Measurements from ENCODE around the gene FBXO7. TPM values are rescaled to one million over a fixed set of nuclear protein-coding genes. Genes with fewer than 3 reads are reported as not detected.

FBXO7 gene
- total RNA-seq, 1 experiment from 2014 or later: 47.8 TPM

DNA sequence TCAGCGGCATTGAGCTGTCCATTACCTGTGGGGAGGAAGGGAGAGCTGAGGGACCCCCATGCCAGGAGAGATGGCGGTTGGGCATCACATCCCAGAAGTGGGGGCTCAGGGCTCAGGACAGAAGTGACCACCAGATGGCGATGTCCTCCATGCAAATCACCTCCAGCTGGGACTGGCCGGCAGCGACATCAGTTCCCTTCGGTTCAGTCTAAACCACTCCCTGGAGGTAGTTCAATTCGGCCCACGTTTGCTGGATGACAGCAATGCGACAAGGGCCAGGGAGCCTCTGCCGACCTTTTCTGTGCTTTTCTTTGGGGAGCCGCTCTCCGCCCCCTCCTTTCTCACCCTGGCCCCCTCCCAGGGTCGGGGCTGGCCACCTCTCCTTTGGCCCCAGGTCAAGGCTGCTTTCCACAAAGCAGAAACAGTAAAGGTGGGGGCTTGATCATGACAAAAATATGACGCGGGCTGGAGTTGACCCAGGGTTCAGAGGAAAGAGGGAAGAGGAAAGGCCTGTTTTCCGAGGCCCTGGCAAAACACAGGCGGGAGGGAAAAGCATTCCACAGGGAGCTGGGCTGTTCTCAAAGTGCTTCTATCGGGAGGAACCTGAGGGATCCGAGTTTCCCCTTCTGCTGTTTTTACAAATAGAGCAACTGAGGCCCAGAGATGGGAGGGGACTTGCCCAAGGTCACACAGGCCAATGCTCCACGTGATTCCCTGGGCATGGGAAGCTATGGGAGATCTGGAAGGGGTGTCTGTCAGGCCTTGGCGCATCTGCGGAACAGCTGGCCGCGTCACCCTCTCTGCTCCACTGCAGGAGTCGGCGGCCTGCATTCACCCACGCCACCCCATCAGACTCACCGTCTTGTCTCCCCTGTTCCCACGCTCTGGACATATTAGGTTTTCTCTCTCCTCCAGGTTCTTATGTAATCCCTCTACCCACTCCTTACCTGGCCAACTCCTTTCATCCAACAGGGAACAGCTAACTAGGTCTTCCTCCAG is 54.7 kb downstream of the FBXO7 start:
- no peak overlapping the region for H3K4ac ChIP-seq (ENCODE audit: low read depth, low read length)
- Mint-ChIP-seq H3K27ac (no peak overlapping the region), H3K4me1 (peaks cover 10% of the 10 kb centered on the region in 2 experiments), H3K27me3 (ENCODE audit: low read depth) (peaks cover 3% of the 10 kb centered on the region), H3K9me3 (no peaks in the 10 kb centered on the region), H3K36me3 (ENCODE audit: insufficient read depth in 1 of 3, low read depth in 3 of 3) (peaks cover 0 to 15% (median 7%) of the 10 kb centered on the region in 3 experiments; a peak in 5 of 7 replicates), H3K4me3 (no peak overlapping the region)
- H2BK12ac ChIP-seq (ENCODE audit: insufficient read length, low read depth, low read length): no peak overlapping the region
- no peak overlapping the region for H4K8ac ChIP-seq (replicated peaks; ENCODE audit: insufficient read length, low read depth, low read length)
- no peaks in the 10 kb centered on the region for H3K9me3 ChIP-seq (ENCODE audit: control insufficient read depth, low read depth, low read length)
- TF ChIP-seq, protein P1, sequence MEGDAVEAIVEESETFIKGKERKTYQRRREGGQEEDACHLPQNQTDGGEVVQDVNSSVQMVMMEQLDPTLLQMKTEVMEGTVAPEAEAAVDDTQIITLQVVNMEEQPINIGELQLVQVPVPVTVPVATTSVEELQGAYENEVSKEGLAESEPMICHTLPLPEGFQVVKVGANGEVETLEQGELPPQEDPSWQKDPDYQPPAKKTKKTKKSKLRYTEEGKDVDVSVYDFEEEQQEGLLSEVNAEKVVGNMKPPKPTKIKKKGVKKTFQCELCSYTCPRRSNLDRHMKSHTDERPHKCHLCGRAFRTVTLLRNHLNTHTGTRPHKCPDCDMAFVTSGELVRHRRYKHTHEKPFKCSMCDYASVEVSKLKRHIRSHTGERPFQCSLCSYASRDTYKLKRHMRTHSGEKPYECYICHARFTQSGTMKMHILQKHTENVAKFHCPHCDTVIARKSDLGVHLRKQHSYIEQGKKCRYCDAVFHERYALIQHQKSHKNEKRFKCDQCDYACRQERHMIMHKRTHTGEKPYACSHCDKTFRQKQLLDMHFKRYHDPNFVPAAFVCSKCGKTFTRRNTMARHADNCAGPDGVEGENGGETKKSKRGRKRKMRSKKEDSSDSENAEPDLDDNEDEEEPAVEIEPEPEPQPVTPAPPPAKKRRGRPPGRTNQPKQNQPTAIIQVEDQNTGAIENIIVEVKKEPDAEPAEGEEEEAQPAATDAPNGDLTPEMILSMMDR (conservative IDR thresholded peaks at IDR 0.05): peak; percentile 86
- no peaks in the 10 kb centered on the region for H3K79me1 ChIP-seq (ENCODE audit: insufficient read depth, low read depth, low read length, poor library complexity, severe bottlenecking)
- H2BK15ac ChIP-seq (ENCODE audit: low read depth, low read length): no peak overlapping the region
- H3K27me3 ChIP-seq (ENCODE audit: insufficient read depth, low read length): no peaks in the 10 kb centered on the region
- H3K14ac ChIP-seq (ENCODE audit: insufficient read depth, low read length): no peak overlapping the region
- H3K9ac ChIP-seq (ENCODE audit: extremely low read depth, insufficient read length, low read length): no peak overlapping the region
- no peak overlapping the region for H2AFZ ChIP-seq (ENCODE audit: low read length)
- no peak overlapping the region for H4K5ac ChIP-seq (ENCODE audit: insufficient read length, low read depth, low read length)
- H3K4me2 ChIP-seq (ENCODE audit: insufficient read depth, insufficient read length, low read length): no peak overlapping the region
- no peaks in the 10 kb centered on the region for H4K20me1 ChIP-seq (ENCODE audit: control insufficient read depth, insufficient read depth, insufficient read length)
- H3K23me2 ChIP-seq (ENCODE audit: insufficient read length, low read depth, low read length, poor library complexity, severe bottlenecking): peaks cover 3% of the 10 kb centered on the region
- no peak overlapping the region for H2BK120ac ChIP-seq (ENCODE audit: low read depth, low read length, poor library complexity, severe bottlenecking)
- no peak overlapping the region for H3K27ac ChIP-seq (ENCODE audit: insufficient read length, low read depth, low read length)
- WGBS (ENCODE audit: extremely low coverage, insufficient read length, low lambda C conversion rate): no CpG with 5 or more reads among the region's 29 CpGs
- peak; percentile 90 for DNase-seq
- no peak overlapping the region for H2BK20ac ChIP-seq (ENCODE audit: low read depth, low read length, poor library complexity, severe bottlenecking)
- H3K23ac ChIP-seq (ENCODE audit: insufficient read length, low read depth, low read length): no peak overlapping the region
- H2AK5ac ChIP-seq (ENCODE audit: insufficient read length, low read length): no peak overlapping the region
- H3K4me1 ChIP-seq (ENCODE audit: insufficient read depth, low read length): no peaks in the 10 kb centered on the region
- no peaks in the 10 kb centered on the region for H3K79me2 ChIP-seq (ENCODE audit: insufficient read depth, low read length)
- no peak overlapping the region for H3K18ac ChIP-seq (ENCODE audit: insufficient read length, low read depth, low read length)
- H3T11ph ChIP-seq (ENCODE audit: low read length): no peak overlapping the region
- no peak overlapping the region for H4K91ac ChIP-seq (ENCODE audit: insufficient read length, low read depth, low read length)
- H3K56ac ChIP-seq (ENCODE audit: insufficient read length, low read depth, low read length): no peak overlapping the region
- no peak overlapping the region for H2BK5ac ChIP-seq (ENCODE audit: insufficient read length, low read length)

All from H9 (cell line).